Mesodermal cell (in vitro differentiated cells): Measurements from ENCODE around the gene GJC3.
A peak's percentile ranks its signal among the peaks of the same experiment; 100 is the strongest.
"Not testable (repeated sequence)": the region's sequence is repeated elsewhere in the genome, so short reads cannot be mapped to it uniquely, and the experiment has no call there.

Source experiments
- H3K27ac ChIP-seq: 2 replicates; pipeline ENCODE4 v1.7.0; 2013; ENCODE audit warnings: mild to moderate bottlenecking, low read depth, low read length, moderate library complexity; ENCODE audit not compliant: severe bottlenecking
- H3K36me3 ChIP-seq: 2 replicates; pipeline ENCODE4 v1.7.1; 2013; ENCODE audit warnings: mild to moderate bottlenecking, low read length, moderate library complexity; ENCODE audit not compliant: control insufficient read depth, insufficient read depth
- H3K4me1 ChIP-seq: one replicate; pipeline ENCODE4 v1.7.1; 2013; ENCODE audit warnings: mild to moderate bottlenecking, low read length; ENCODE audit not compliant: insufficient read depth, control insufficient read depth, poor library complexity, severe bottlenecking
- H3K4me3 ChIP-seq: 2 replicates; pipeline ENCODE4 v1.7.0; 2013; ENCODE audit warnings: low read length, control low read depth, mild to moderate bottlenecking; ENCODE audit not compliant: insufficient read depth, poor library complexity, severe bottlenecking; ENCODE audit errors: extremely low read depth
- H3K9me3 ChIP-seq: 2 replicates; pipeline ENCODE4 v1.7.1; 2013; ENCODE audit warnings: mild to moderate bottlenecking, low read length, moderate library complexity; ENCODE audit not compliant: control insufficient read depth
- WGBS, 2 experiments: methylation state at CpG; one replicate each; pipeline ENCODE4 v1.1.5; 2013; ENCODE audit warnings: missing lambda C conversion rate in 2 of 2; ENCODE audit not compliant: insufficient coverage in 2 of 2; 5-methylcytosine and 5-hydroxymethylcytosine counted together

GJC3 gene

DNA sequence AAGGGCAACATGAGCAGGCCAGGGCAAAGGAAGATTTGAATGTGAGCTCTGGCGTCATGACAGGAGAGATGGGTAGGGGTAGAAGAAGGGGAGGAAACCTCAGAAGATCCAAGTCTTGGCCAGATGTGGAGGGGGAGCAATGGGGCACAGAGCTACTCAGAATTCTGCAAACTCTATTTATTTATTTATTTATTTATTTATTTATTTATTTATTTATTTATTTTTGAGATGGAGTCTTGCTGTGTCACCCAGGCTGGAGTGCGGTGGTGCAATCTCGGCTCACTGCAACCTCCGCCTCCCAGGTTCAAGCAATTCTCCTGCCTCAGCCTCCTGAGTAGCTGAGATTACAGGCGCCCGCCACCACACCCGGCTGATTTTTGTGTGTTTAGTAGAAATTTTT, 25.2 kb upstream of the GJC3 start:
- 82 to 96% methylated on average over 3 to 4 of the region's 7 CpGs for WGBS, 2 experiments
- not testable (repeated sequence) for H3K4me3 ChIP-seq, H3K27ac ChIP-seq, H3K36me3 ChIP-seq, H3K4me1 ChIP-seq
- H3K9me3 ChIP-seq = peaks cover 12% of the 10 kb centered on the region

DNA sequence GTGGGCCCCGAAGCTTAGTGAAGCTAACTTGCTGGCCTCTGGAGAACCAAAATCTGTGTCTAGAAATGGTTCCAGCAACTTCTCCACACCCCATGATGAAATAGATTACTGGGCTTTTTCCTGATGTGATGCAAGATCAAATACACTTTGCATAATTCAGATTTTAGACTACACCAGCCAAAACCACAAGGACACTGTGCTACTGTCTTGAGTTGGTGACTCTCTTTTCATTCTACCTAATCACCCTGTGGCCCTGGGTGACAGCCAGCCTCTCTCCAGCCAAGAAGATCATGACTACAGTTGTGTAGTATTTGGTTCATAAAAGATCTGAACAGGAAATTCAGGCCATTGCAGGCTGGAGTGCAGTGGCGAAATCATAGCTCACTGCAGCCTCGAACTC, 24.2 kb upstream of the GJC3 start:
- Histone ChIP-seq H3K27ac (no peak overlapping the region), H3K36me3 (no peaks in the 10 kb centered on the region), H3K4me3 (no peak overlapping the region), H3K4me1 (no peaks in the 10 kb centered on the region), H3K9me3 (peaks cover 12% of the 10 kb centered on the region)
- 60 to 80% methylated on average over 1 to 3 of the region's 3 CpGs for WGBS, 2 experiments

DNA sequence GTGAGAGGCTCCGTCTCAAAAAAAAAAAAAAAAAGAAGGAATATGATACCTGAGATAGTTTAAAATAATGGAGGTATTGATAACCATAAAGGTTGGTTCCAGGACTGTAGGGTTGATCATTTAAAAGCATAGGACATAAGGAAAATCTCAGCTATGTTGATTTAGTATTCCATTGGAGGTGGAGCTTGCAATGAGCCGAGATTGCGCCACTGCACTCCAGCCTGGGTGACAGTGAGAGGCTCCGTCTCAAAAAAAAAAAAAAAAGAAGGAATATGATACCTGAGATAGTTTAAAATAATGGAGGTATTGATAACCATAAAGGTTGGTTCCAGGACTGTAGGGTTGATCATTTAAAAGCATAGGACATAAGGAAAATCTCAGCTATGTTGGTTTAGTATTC, 23.2 kb upstream of the GJC3 start:
- H3K4me3 ChIP-seq, H3K4me1 ChIP-seq, H3K36me3 ChIP-seq, H3K27ac ChIP-seq: not testable (repeated sequence)
- no CpG with 5 or more reads among the region's 4 CpGs for WGBS, 2 experiments
- peaks cover 12% of the 10 kb centered on the region for H3K9me3 ChIP-seq

DNA sequence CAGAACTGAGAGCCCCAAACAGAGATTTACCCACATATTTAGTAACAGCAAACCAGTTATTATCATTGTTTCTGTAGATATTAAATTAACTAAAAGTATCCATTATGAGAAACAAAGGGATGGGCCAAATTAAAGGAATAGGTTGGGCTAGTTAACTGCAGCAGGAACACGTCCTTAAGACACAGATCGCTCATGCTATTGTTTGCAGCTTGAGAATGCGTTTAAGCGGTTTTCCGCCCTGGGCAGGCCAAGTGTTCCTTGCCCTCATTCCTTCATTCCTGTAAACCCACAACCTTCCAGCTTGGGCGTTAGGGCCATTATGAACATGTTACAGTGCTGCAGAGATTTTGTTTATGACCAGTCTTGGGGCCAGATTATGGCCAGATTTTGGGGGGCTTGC, 21.4 kb upstream of the GJC3 start:
- H3K27ac ChIP-seq, H3K36me3 ChIP-seq, H3K4me1 ChIP-seq, H3K4me3 ChIP-seq: not testable (repeated sequence)
- 90 to 100% methylated on average over 3 to 5 of the region's 6 CpGs for WGBS, 2 experiments
- H3K9me3 ChIP-seq = peaks cover 12% of the 10 kb centered on the region

DNA sequence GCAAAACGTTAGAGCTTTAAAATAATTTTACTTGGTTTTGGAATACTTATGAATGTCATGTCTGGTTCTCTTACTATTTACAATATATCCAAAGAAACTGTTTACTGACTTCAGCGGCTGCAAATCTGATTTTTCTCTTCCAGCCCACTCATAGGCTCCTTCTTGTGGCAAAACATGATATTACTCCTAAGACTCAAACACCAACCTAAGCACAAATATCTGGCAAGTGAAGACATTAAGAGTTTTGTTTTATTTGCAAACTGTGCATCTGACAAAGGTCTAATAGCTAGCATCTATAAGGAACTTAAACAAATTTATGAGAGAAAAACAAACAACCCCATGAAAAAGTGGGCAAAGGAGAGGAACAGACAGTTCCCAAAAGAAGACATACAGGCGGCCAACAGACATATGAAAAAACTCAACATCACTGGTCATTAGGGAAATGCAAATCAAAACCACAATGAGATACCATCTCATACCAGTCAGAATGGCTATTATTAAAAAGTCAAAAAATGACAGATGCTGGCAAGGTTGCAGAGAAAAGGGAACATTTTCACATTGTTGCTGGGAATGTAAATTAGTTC, 20.3 kb upstream of the GJC3 start:
- H3K4me3 ChIP-seq = no peak overlapping the region
- no peaks in the 10 kb centered on the region for H3K4me1 ChIP-seq
- H3K9me3 ChIP-seq = peaks cover 12% of the 10 kb centered on the region
- no peak overlapping the region for H3K27ac ChIP-seq
- WGBS, 2 experiments = no CpG with 5 or more reads among the region's 3 CpGs
- no peaks in the 10 kb centered on the region for H3K36me3 ChIP-seq

DNA sequence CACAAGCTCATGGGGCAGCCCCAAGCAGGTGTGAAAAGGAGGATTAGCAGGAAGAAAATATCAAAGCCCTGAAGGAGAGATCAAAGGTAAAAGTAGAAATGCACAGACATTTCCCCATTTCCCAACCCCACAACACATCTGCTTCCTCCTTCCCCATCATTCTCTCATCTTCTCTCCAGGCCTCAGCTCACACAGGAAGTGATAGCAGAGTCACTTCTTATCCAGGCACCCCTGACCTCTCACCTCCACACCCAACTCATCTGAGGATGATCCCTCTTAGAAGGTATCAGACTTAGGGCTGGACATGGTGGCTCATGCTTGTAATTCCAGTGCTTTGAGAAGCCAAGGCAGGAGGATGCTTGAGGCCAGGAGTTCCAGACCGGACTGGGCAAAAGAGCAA, 18.2 kb upstream of the GJC3 start:
- H3K36me3 ChIP-seq = no peaks in the 10 kb centered on the region
- H3K27ac ChIP-seq = no peak overlapping the region
- no CpG with 5 or more reads among the region's 1 CpG for WGBS, 2 experiments
- H3K9me3 ChIP-seq = peaks cover 12% of the 10 kb centered on the region
- H3K4me1 ChIP-seq = no peaks in the 10 kb centered on the region
- H3K4me3 ChIP-seq = no peak overlapping the region

DNA sequence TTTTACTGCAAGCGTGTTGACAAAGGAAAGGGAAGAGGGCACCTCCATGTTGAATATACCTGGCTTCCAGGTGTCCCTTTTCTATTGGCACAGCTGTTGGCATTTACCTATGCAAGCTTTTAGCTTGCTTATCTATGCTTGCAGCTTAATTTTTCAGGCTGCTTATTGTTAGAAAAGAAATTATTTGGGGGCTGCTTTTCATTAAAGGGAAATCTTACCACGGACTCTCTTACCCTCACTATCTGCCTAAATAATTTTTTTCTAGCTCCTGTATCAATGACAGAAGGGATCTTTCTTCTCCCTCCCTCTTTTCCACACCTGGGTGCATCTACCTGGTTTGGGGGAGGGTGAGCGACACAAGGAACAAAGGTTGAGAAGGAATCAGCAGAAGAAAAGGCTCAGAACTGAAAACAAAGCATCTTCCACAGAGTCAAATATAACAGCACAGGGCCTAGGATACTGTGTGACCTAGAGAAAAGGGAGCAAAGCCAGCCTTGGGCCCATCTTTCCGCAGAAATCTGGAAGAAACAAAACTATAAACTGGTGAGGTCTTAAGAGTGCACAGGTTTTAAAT, 15.2 kb upstream of the GJC3 start:
- Histone ChIP-seq H3K9me3 (no peaks in the 10 kb centered on the region), H3K4me3 (no peak overlapping the region), H3K4me1 (no peaks in the 10 kb centered on the region), H3K27ac (no peak overlapping the region), H3K36me3 (no peaks in the 10 kb centered on the region)
- 11 to 100% methylated on average over 1 of the region's 4 CpGs for WGBS, 2 experiments

DNA sequence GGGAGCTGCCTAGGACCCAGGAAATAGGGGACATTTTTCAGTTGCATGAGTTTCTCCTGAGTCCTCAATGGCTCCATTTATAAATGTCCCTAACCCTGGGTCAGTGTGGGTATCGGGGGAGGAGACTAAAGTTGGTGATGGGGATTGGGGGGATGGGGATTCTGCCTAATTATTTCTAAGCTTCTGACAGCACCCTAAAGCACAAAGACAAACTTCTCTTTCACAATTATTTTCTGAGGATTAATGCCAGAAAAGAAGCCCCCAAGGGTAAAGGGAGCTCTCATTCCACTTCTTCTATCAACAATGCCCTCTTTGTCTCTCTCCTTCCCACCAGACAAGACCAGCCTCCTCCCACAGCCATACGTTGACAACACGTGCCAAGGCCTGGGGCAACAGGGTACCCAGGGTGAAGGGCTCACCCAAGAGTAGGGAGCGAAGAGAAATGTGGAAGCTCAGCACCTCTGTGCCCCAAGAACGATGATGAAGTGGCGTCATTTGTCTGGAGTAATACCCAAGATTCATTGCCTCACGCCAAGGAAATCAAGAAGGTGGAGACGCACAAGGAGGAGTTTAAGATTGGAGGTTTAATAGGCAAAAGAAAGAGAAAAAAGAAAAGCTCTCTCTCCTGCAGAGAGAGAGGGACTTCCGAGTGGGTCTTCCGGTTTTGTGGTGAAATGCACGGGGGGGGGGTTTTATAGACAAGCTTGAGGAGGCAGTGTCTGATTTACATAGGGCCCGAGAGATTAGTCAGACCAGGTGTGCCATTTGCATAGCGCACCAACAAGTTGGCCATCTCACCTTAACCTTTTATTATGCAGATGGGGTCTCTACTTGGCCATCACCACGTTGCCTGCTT, 14.4 kb upstream of the GJC3 start:
- Histone ChIP-seq H3K4me1 (no peaks in the 10 kb centered on the region), H3K36me3 (no peaks in the 10 kb centered on the region), H3K27ac (peak overlapping the region; percentile 10), H3K9me3 (peaks cover 5% of the 10 kb centered on the region), H3K4me3 (no peak overlapping the region)
- 65 to 77% methylated on average over 11 to 13 of the region's 14 CpGs for WGBS, 2 experiments

DNA sequence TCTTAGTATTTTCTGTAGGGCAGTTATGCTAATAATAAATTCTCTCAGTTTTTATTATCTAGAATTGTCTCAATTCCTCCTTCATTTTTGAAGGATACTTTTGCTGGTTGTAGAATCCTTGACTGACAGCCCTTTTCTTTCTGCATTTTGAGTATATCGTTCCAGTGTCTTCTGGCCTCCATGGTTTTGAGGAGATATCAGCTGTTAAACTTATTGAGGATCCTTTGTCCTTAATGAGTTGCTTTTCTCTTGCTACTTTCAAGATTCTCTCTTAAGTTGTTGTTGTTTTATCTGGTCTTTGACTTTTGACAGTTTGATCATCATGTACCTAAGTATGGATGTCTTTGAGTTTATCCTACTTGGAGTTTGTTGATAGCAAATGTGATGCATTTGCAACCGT, 8.9 kb upstream of the GJC3 start:
- 100% methylated on average over 1 of the region's 2 CpGs; no CpG with 5 or more reads in 1 of the 2 experiments for WGBS, 2 experiments
- Histone ChIP-seq H3K4me1 (no peaks in the 10 kb centered on the region), H3K27ac (no peak overlapping the region), H3K9me3 (peaks cover 16% of the 10 kb centered on the region), H3K4me3 (no peak overlapping the region), H3K36me3 (no peaks in the 10 kb centered on the region)

DNA sequence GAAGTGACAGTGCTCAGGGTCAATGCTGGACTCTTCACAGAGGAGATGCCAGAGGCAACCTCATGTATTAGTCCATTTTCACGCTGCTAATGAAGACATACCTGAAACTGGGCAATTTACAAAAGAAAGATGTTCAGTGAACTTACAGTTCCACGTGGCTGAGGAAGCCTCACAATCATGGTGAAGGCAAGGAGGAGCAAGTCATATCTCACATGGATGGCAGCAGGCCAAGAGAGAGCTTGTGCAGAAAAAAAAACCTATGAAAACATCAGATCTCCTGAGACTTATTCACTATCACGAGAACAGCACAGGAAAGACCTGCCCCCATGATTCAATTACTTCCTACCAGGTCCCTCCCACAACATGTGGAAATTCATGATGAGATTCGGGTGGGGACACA, 5.6 kb upstream of the GJC3 start:
- peaks cover 16% of the 10 kb centered on the region for H3K9me3 ChIP-seq

DNA sequence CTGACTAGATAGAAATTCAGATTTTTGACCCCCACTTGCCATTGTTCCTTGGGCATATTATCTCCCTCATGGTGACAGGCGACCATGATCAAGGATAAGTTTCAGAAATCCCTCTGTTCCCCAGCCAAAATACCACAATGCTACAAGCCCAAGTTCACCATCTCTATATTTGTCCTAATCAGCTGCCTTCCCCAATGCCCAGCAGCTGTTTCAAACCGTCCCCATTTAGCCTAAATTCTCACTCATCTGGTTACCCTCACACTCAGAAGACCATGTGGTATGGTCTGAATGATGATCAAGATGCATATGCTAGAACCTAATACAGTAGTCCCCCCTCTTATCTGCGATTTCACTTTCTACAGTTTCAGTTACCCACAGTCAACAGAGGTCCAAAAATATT, 956 bp upstream of the GJC3 start:
- no peaks in the 10 kb centered on the region for H3K4me1 ChIP-seq
- H3K36me3 ChIP-seq = no peaks in the 10 kb centered on the region
- no peak overlapping the region for H3K4me3 ChIP-seq
- no peaks in the 10 kb centered on the region for H3K9me3 ChIP-seq
- H3K27ac ChIP-seq = no peak overlapping the region
- WGBS, 2 experiments = 80% methylated on average over 1 of the region's 3 CpGs; no CpG with 5 or more reads in 1 of the 2 experiments

More for the DNA sequence above, 5.6 kb upstream of the GJC3 start:
- H3K4me3 ChIP-seq, H3K36me3 ChIP-seq, H3K27ac ChIP-seq, H3K4me1 ChIP-seq: not testable (repeated sequence)
- 74 to 76% methylated on average over 4 of the region's 4 CpGs for WGBS, 2 experiments
